ENCODE measurements around the gene FAM156A.

DNA sequence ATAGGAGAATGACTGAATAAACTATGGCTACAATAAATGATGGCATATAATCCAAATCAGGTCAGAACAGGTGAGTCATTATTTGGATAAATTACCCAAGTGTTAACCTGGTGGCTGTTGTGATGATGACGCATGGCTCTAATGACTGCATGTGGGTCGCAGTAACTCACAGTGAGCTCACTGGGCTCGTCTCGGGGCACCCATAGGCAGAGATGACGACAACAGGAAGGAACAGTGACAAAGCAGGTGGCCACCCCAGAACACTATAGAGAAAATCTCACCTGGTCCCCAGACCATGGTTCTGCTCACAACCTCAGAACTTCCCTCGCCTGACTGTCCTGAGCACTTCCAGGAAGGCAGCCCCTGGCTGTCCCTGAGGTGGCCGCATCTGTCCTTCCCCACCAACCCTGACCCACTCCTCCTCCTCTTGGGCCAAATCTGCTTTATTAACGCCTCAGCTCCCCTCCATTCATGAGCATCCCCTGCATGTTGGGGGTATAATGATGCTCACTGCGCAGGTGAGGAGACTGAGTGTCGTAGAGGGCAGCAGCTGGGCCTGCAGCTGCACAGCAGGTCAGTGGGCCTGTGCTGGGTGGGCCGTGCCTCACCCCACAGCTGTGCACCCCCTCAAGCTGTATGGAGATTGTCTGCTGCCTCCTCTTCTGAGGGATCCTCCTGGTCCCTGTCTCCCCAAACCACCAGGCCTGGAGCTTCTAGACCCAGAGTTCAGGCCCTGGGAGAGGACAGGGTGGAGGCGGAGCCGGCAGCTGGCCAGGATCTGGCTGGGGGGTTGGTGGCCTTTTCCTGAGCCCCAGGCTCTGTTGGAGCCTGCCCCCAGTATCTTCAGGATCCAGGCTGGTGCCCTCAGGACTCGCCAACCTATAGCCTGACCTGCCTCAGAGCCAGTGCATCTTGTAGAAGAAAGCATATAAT lies 30.9 kb upstream of the FAM156A start:
- TF ChIP-seq, protein P1, sequence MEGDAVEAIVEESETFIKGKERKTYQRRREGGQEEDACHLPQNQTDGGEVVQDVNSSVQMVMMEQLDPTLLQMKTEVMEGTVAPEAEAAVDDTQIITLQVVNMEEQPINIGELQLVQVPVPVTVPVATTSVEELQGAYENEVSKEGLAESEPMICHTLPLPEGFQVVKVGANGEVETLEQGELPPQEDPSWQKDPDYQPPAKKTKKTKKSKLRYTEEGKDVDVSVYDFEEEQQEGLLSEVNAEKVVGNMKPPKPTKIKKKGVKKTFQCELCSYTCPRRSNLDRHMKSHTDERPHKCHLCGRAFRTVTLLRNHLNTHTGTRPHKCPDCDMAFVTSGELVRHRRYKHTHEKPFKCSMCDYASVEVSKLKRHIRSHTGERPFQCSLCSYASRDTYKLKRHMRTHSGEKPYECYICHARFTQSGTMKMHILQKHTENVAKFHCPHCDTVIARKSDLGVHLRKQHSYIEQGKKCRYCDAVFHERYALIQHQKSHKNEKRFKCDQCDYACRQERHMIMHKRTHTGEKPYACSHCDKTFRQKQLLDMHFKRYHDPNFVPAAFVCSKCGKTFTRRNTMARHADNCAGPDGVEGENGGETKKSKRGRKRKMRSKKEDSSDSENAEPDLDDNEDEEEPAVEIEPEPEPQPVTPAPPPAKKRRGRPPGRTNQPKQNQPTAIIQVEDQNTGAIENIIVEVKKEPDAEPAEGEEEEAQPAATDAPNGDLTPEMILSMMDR (IDR thresholded peaks at IDR 0.05; ENCODE audit: borderline replicate concordance, extremely low read depth, low read length, poor library complexity, severe bottlenecking), result no peak
- TF ChIP-seq EZH2 (IDR thresholded peaks at IDR 0.05; ENCODE audit: borderline replicate concordance, low read depth, low read length, severe bottlenecking), result no peak
